Spleen (tissue), 11 donors: ENCODE measurements around the gene MYD88. TPM values are rescaled to one million over a fixed set of nuclear protein-coding genes. Genes with fewer than 3 reads are reported as not detected.

ENCODE experiments used
- DNase-seq: peaks from one replicate; pipeline ENCODE4 v3.0.0-alpha.2; 2020
- H3K27ac ChIP-seq, 8 donors: fragments of 200-600 bp; sonication (generic) in 7 of 8; 1 replicate in 4 of 8; 2 replicates in 4 of 8; pipeline versions ENCODE4 v1.5.0 to v1.8.0; 2016 to 2021; ENCODE audit warnings: inconsistent platforms in 4 of 8, mild to moderate bottlenecking in 4 of 8, moderate library complexity in 1 of 8
- H3K27me3 ChIP-seq, 7 donors: fragments of 200-600 bp; sonication (generic) in 6 of 7; replicated peaks in 1 of 7; 1 replicate in 4 of 7; 2 replicates in 3 of 7; pipeline versions ENCODE4 v1.5.0 to v1.8.0; 2016 to 2021; ENCODE audit warnings: inconsistent platforms in 3 of 7, mild to moderate bottlenecking in 1 of 7
- H3K36me3 ChIP-seq, 6 donors: fragments of 200-600 bp; sonication (generic) in 5 of 6; 1 replicate in 4 of 6; 2 replicates in 2 of 6; pipeline versions ENCODE4 v1.5.0 to v1.8.0; 2016 to 2021; ENCODE audit warnings: inconsistent platforms in 2 of 6
- H3K4me1 ChIP-seq, 6 donors: fragments of 200-600 bp; sonication (generic) in 5 of 6; 1 replicate in 3 of 6; 2 replicates in 3 of 6; pipeline versions ENCODE4 v1.5.0 to v1.8.0; 2016 to 2021; ENCODE audit warnings: inconsistent platforms in 3 of 6
- H3K4me3 ChIP-seq, 8 donors: fragments of 200-600 bp; sonication (generic) in 7 of 8; 1 replicate in 4 of 8; 2 replicates in 4 of 8; pipeline versions ENCODE4 v1.5.0 to v1.8.0; 2016 to 2021; ENCODE audit warnings: inconsistent platforms in 4 of 8, mild to moderate bottlenecking in 4 of 8, moderate library complexity in 2 of 8
- H3K9me3 ChIP-seq, 8 donors: fragments of 200-600 bp; sonication (generic) in 7 of 8; 1 replicate in 4 of 8; 2 replicates in 4 of 8; pipeline versions ENCODE4 v1.5.0 to v1.8.0; 2016 to 2021; ENCODE audit warnings: inconsistent platforms in 4 of 8
- CTCF ChIP-seq, 11 experiments: fragments of 200-600 bp in 7 of 11; fragments of 450-650 bp in 4 of 11; sonication (generic) in 4 of 11; IDR thresholded peaks in 8 of 11; conservative IDR thresholded peaks in 3 of 11; 1 replicate in 7 of 11; 2 replicates in 4 of 11; pipeline versions ENCODE4 v1.4.0 to v1.8.0; 2016 to 2021; ENCODE audit warnings: antibody characterized with exemption in 11 of 11, inconsistent platforms in 4 of 11, mild to moderate bottlenecking in 1 of 11
- POLR2A ChIP-seq, 3 donors: fragments of 450-650 bp; IDR thresholded peaks; one replicate each; pipeline ENCODE4 v1.5.1; 2017; ENCODE audit warnings: antibody characterized with exemption in 3 of 3, mild to moderate bottlenecking in 1 of 3
- POLR2AphosphoS5 ChIP-seq, 3 donors: sonication (generic); formaldehyde crosslinking; IDR thresholded peaks; one replicate each; pipeline ENCODE4 v1.5.1; 2017; ENCODE audit warnings: antibody characterized with exemption in 3 of 3
- WGBS, 5 donors: extraction: QIAGEN DNeasy Blood & Tissue Kit in 3 of 5; methylation state at CpG; one replicate each; pipeline versions ENCODE4 v1.1.5 to v1.1.7; 2013 to 2018; 5-methylcytosine and 5-hydroxymethylcytosine counted together
- intact Hi-C: fragments of 100-400 bp; cut with DNase I; formaldehyde crosslinking; loops from one replicate; pipeline ENCODE4 v1.15.0; 2023; ENCODE audit warnings: low total_unique reads
- polyA plus RNA-seq, 3 donors: library from polyadenylated mRNA; stranded (reverse); fragments of 200-250 nt; gene quantifications; one replicate each; pipeline ENCODE4 v1.2.1, GENCODE V29; 2013
- total RNA-seq, 7 donors: library from RNA; depleted of rRNA in 3 of 7; stranded (reverse); fragments of >200 nt in 3 of 7; fragmentation: NEBNext Ultra II Directional in 4 of 7; extraction: Animal tissue kit (Norgen Biotek cat#: 25700) in 4 of 7; gene quantifications; one replicate each; pipeline versions ENCODE4 v1.1.0 to v1.2.1, GENCODE V29; 2016 to 2021
- donor health status: healthy with polysubstance abuse.
- donor health status: DM: no; HTN: no; CAD: no; lungs with moderate emphysema.
- donor health status: DM: no; HTN: no; CAD: no.
- donor health status: Bipolar disorder and iron deficiency.
- donor health status: healthy.
- donor health status: DM: no; HTN: no; CAD: no.
- donor health status: DM: yes; HTN: yes; CAD: no.

The MYD88 gene
- total and polyA plus RNA-seq, 10 donors, result 38.8 to 146 (median 73.1) TPM

- intact Hi-C loops, result no loop called here
- TF ChIP-seq CTCF (IDR thresholded peaks at IDR 0.05 in 8 of 11, conservative IDR thresholded peaks at IDR 0.05 in 3 of 11) (no peak), POLR2AphosphoS5 (IDR thresholded peaks at IDR 0.05) (no peak), POLR2A (IDR thresholded peaks at IDR 0.05) (no peak)
- H3K4me1 ChIP-seq, result peaks cover 0 to 11% (median 9%) of the 10 kb centered on the region in 6 donors
- H3K27me3 ChIP-seq, result no peaks in the 10 kb centered on the region
- 71 to 94% (median 82%) methylated on average over 3 of the region's 3 CpGs for WGBS, 5 donors
- no peak overlapping the region for H3K4me3 ChIP-seq
- no peaks in the 10 kb centered on the region for H3K9me3 ChIP-seq
- H3K27ac ChIP-seq, result no peak overlapping the region
- DNase-seq, result no peak
- no peaks in the 10 kb centered on the region for H3K36me3 ChIP-seq
Measured at GRCh38 chr3:38094999-38095398, 43.5 kb upstream of the MYD88 start.

- H3K27me3 ChIP-seq, result no peaks in the 10 kb centered on the region
- H3K27ac ChIP-seq, result no peak overlapping the region
- DNase-seq, result no peak
- H3K4me3 ChIP-seq, result no peak overlapping the region
- peaks cover 0 to 11% (median 9%) of the 10 kb centered on the region in 6 donors for H3K4me1 ChIP-seq
- no peak for TF ChIP-seq POLR2AphosphoS5 (IDR thresholded peaks at IDR 0.05)
- no peak for TF ChIP-seq POLR2A (IDR thresholded peaks at IDR 0.05)
- TF ChIP-seq CTCF (IDR thresholded peaks at IDR 0.05 in 8 of 11, conservative IDR thresholded peaks at IDR 0.05 in 3 of 11), result no peak
- intact Hi-C loops, result no loop called here
- H3K36me3 ChIP-seq, result no peaks in the 10 kb centered on the region
- H3K9me3 ChIP-seq, result no peaks in the 10 kb centered on the region
- 65 to 91% (median 86%) methylated on average over 3 to 6 of the region's 6 CpGs for WGBS, 5 donors
Measured at GRCh38 chr3:38095669-38096483, 42.6 kb upstream of the MYD88 start.

- WGBS, 5 donors, result 66 to 80% (median 67%) methylated on average over 14 to 19 of the region's 19 CpGs
- intact Hi-C loops, result no loop called here
- H3K4me1 ChIP-seq, result peaks cover 0 to 23% (median 12%) of the 10 kb centered on the region in 6 donors
- H3K9me3 ChIP-seq, result no peaks in the 10 kb centered on the region
- H3K27ac ChIP-seq, result no peak overlapping the region
- TF ChIP-seq POLR2A (IDR thresholded peaks at IDR 0.05), result no peak
- TF ChIP-seq CTCF (IDR thresholded peaks at IDR 0.05 in 8 of 11, conservative IDR thresholded peaks at IDR 0.05 in 3 of 11), result no peak
- no peak for TF ChIP-seq POLR2AphosphoS5 (IDR thresholded peaks at IDR 0.05)
- DNase-seq, result no peak
- no peak overlapping the region for H3K4me3 ChIP-seq
- no peaks in the 10 kb centered on the region for H3K36me3 ChIP-seq
- no peaks in the 10 kb centered on the region for H3K27me3 ChIP-seq
Measured at GRCh38 chr3:38097446-38098375, 40.8 kb upstream of the MYD88 start.

- Histone ChIP-seq H3K27me3 (no peaks in the 10 kb centered on the region), H3K36me3 (no peaks in the 10 kb centered on the region), H3K4me3 (no peak overlapping the region), H3K9me3 (no peaks in the 10 kb centered on the region), H3K27ac (no peak overlapping the region), H3K4me1 (peaks cover 0 to 27% (median 12%) of the 10 kb centered on the region in 6 donors)
- intact Hi-C loops, result no loop called here
- no peak for TF ChIP-seq CTCF (IDR thresholded peaks at IDR 0.05 in 8 of 11, conservative IDR thresholded peaks at IDR 0.05 in 3 of 11)
- no peak for TF ChIP-seq POLR2A (IDR thresholded peaks at IDR 0.05)
- 86 to 94% (median 90%) methylated on average over 9 of the region's 9 CpGs for WGBS, 5 donors
- DNase-seq, result no peak
Measured at GRCh38 chr3:38098376-38098723, 40.1 kb upstream of the MYD88 start.
